ENCODE measurements around the gene SLC24A1.

The SLC24A1 gene

GRCh38 chr15:65653801-65654521 lies 32.2 kb downstream of the SLC24A1 start:
- DNase-seq: no peak

GRCh38 chr15:65655026-65655425 lies 33.3 kb downstream of the SLC24A1 start:
- no peak for DNase-seq

DNA sequence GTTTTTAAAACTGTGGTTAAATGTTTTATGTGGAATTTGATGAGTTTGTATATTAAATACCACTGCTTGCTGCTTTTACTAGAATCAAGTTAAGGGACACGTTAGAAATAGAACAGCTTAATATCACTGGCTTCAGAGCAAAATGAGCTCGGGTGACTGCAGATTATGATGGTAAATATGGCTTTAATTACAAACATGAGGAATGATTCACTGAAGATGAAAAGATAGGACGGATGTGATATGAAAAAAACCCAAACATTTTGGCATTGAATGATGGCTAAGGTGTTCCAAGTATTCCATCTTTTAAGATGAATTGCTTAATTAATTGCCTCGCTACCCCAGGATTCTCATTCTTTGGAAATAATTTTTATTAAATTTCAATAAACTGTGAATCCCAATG lies 33.7 kb downstream of the SLC24A1 start:
- no peak for DNase-seq

- no peak for DNase-seq
Observed at GRCh38 chr15:65659502-65660052, 37.8 kb downstream of the SLC24A1 start.

DNA sequence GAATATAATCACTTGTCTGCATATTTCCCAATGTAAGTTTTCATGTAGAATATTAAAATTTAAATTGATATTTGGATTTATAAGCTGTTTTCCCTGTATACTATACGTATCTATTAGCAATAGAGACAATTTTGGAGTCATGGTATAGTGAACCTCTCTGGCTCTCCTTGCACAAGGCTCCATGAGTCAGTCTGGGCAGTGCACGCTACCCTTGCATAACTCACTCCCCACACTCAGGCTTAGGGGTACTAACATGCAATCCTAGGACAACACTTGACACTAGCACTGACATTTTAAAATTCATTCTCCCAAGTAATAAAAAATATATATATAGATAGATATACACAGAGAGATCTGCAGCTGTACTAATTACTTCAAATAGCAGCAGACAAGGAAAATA lies 39.2 kb downstream of the SLC24A1 start:
- no peak for DNase-seq

GRCh38 chr15:65663521-65663920 lies 41.8 kb downstream of the SLC24A1 start:
- no peak for DNase-seq

- DNase-seq: no peak
Observed at GRCh38 chr15:65666257-65666656, 44.5 kb downstream of the SLC24A1 start.

- DNase-seq: no peak
Observed at GRCh38 chr15:65675551-65675950, 53.8 kb downstream of the SLC24A1 start.

DNA sequence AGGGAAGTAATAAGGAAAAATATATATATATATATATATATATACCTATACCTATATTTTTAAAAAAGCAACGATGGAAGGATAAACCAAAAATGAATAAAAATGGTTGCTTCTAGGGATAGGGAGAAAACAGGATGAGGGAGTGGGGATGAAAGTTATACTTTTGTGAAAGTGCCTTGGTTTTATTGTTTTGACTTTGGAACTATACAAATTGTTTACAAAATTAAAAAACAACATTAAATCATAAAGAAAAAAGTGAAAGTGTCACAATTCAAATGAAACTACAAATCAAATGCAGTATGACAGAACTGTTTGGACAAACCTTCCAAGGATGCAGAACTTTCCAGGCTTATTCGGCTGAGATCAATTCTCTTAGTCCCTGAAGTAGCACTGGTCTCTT lies 54.4 kb downstream of the SLC24A1 start:
- no peak for DNase-seq

- DNase-seq: no peak
Observed at GRCh38 chr15:65680544-65680943, 58.8 kb downstream of the SLC24A1 start.

DNA sequence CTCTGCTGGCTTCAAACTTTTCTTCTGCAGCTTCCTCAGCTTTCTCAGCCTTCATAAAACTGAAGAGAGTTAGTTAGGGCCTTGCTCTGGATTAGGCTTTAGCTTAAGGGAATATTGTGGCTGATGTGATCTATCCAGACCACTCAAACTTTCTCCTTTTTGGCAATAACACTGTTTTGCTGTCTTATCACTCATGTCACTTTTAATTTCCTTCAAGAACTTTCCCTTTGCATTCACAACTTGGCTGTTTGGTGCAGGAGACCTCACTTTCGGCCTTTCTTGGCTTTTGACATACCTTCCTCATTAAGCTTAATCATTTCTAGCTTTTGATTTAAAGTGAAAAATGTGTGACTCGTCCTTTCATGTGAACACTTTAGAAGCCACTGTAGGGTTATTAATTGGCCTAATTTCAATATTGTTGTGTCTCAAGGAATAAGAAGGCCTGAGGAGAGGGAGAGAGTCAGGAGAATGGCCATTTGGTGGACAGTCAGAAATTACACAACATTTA lies 60.7 kb downstream of the SLC24A1 start:
- no peak for DNase-seq

DNA sequence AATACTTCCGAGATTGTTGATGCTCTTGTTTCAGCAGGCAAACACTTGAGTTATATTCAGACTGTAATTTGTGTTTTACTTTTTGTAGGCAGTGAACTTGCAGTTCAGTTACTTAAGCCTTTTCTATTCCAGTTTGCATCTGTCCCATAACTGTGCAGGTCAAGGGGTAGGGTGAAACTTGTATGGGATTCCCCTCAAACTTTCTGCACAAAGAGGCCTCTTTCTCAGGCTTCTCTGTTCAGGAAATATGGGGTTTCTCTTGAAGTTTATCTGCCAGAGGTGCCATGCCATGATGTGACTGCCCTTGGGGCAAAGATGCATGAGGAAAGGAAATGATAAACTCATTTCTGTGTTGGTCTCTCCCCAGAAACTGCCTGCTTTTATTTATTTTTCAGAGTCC lies 66.7 kb downstream of the SLC24A1 start:
- no peak for DNase-seq

GRCh38 chr15:65690173-65690572 lies 68.4 kb downstream of the SLC24A1 start:
- no peak for DNase-seq

DNA sequence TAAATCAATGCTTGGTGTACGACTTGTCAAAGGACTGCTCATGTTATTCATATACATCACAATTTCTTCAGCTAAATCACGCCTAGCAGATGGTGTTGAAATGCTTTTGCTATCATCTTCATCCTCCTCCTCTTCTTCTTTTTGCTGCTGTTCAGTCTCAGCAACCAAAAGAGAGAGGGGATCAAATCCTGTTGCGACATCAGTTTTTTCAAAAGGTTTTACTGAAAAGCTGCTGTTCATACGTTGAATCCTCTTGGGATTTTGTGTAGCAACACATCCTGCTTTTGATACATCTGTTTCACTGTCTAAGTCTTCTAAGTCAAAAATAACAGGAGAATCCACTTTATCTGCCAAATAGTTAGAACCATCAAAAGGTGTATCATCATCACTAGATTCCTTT lies 69.0 kb downstream of the SLC24A1 start:
- no peak for DNase-seq

DNA sequence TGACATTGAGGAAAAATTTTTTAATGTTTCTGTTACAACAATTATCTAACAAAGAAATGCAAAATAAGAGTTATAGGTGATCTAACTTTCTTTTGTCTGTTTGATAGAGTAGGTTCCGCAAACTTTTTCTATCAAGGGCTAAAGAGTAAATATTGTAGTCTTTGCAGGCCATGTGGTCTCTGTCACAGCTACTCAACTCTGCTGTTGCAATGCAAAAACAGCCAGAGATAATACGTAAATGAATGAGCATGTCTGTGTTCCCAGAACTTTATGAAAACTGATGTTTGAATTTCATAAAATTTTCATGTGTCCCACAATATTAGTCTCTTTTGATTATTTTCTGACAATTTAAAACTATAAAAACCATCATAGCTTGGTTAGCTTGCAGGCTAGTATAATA lies 73.3 kb downstream of the SLC24A1 start:
- DNase-seq: no peak
